Measurements from ENCODE around the gene C1orf50.

- TF ChIP-seq CTCF (IDR thresholded peaks at IDR 0.05 in 4 of 5, conservative IDR thresholded peaks at IDR 0.05 in 1 of 5) (no peak), POLR2A (IDR thresholded peaks at IDR 0.05) (no peak)
Measured at GRCh38 chr1:42761567-42761966, 5.5 kb upstream of the C1orf50 start.
